Stimulated activated naive B cell treated with anti-CD40 and anti-IgM and Interleukin-4, amounts not matched to agents 10 μg/mL and 1 μg/mL and 100 μg/mL, for 72 hours (primary cell): ENCODE results near the gene HECTD4.
"Not testable (repeated sequence)": the region's sequence is repeated elsewhere in the genome, so short reads cannot be mapped to it uniquely, and the experiment has no call there.

Experiments used
- ATAC-seq, 2 donors: fragments of 150-1000 bp; cut with Tn5 transposase; replicated peaks; 2 replicates each; pipeline ENCODE4 v1.10.0; 2021; ENCODE audit warnings: moderate library complexity in 1 of 2
- DNase-seq: peaks from one replicate; pipeline ENCODE4 v3.0.0; 2021
- H3K27ac Mint-ChIP-seq: one replicate; pipeline ENCODE4 v1.8.0; 2022; ENCODE audit warnings: mild to moderate bottlenecking, mixed read lengths
- H3K27me3 Mint-ChIP-seq, 2 donors: one replicate each; pipeline ENCODE4 v1.8.0; 2022; ENCODE audit warnings: mixed read lengths in 2 of 2
- H3K36me3 Mint-ChIP-seq, 2 donors: one replicate each; pipeline ENCODE4 v1.8.0; 2022; ENCODE audit warnings: mixed read lengths in 2 of 2, mild to moderate bottlenecking in 1 of 2
- H3K4me1 Mint-ChIP-seq, 2 donors: one replicate each; pipeline ENCODE4 v1.8.0; 2022; ENCODE audit warnings: mixed read lengths in 2 of 2, mild to moderate bottlenecking in 1 of 2
- H3K4me3 Mint-ChIP-seq, 2 donors: one replicate each; pipeline ENCODE4 v1.8.0; 2022; ENCODE audit warnings: mild to moderate bottlenecking in 2 of 2, mixed read lengths in 2 of 2, moderate library complexity in 1 of 2
- H3K9me3 Mint-ChIP-seq, 2 donors: one replicate each; pipeline ENCODE4 v1.8.0; 2022; ENCODE audit warnings: mixed read lengths in 2 of 2, mild to moderate bottlenecking in 1 of 2

The HECTD4 gene

GRCh38 chr12:112413855-112414625, 31.8 kb upstream of the HECTD4 start:
- H3K36me3 Mint-ChIP-seq, result peaks cover 9 to 15% of the 10 kb centered on the region in 2 donors
- no peak overlapping the region for H3K4me3 Mint-ChIP-seq
- no peak for ATAC-seq
- H3K27ac Mint-ChIP-seq, result no peak overlapping the region
- DNase-seq, result no peak
- no peaks in the 10 kb centered on the region for H3K27me3 Mint-ChIP-seq
- peaks cover 0 to 2% of the 10 kb centered on the region in 2 donors for H3K9me3 Mint-ChIP-seq
- peaks cover 8 to 20% of the 10 kb centered on the region in 2 donors for H3K4me1 Mint-ChIP-seq

- DNase-seq (no peak), ATAC-seq (no peak)
- Mint-ChIP-seq H3K27me3 (no peaks in the 10 kb centered on the region), H3K27ac (peak overlapping the region; percentile 100), H3K4me3 (peak overlapping the region; percentile 98 to 100), H3K36me3 (peaks cover 28 to 41% of the 10 kb centered on the region in 2 donors), H3K4me1 (peaks cover 18 to 35% of the 10 kb centered on the region in 2 donors), H3K9me3 (peaks cover 0 to 2% of the 10 kb centered on the region in 2 donors)
Observed at GRCh38 chr12:112409906-112410244, 27.6 kb upstream of the HECTD4 start.

- peak; percentile 81 for DNase-seq
- H3K4me3 Mint-ChIP-seq, result peak within 1 kb of the TSS; percentile 98 to 100
- peak; percentile 92 for ATAC-seq
- H3K27me3 Mint-ChIP-seq, result no peaks in the 10 kb centered on the region
- peaks cover 28 to 46% of the 10 kb centered on the region in 2 donors for H3K36me3 Mint-ChIP-seq
- peaks cover 18 to 35% of the 10 kb centered on the region in 2 donors for H3K4me1 Mint-ChIP-seq
- peaks cover 0 to 2% of the 10 kb centered on the region in 2 donors for H3K9me3 Mint-ChIP-seq
- H3K27ac Mint-ChIP-seq, result peak within 1 kb of the TSS; percentile 100
Observed at GRCh38 chr12:112409064-112409905, 27.1 kb upstream of the HECTD4 start, which contains the start of gene RPL6. TSS of gene RPL6 (minus strand) at chr12:112409605. CDS start at chr12:112408656, 949 bp downstream.

- H3K36me3 Mint-ChIP-seq, result peaks cover 28 to 48% of the 10 kb centered on the region in 2 donors
- peak in 1 of 2 donors; percentile 28 for ATAC-seq
- H3K4me1 Mint-ChIP-seq, result peaks cover 18 to 35% of the 10 kb centered on the region in 2 donors
- DNase-seq, result no peak
- no peaks in the 10 kb centered on the region for H3K27me3 Mint-ChIP-seq
- H3K27ac Mint-ChIP-seq, result peak overlapping the region; percentile 100
- H3K9me3 Mint-ChIP-seq, result peaks cover 0 to 2% of the 10 kb centered on the region in 2 donors
- peak overlapping the region; percentile 98 to 100 for H3K4me3 Mint-ChIP-seq
Observed at GRCh38 chr12:112408621-112409020, 26.4 kb upstream of the HECTD4 start.

- not testable (repeated sequence) for H3K9me3 Mint-ChIP-seq, DNase-seq, H3K27me3 Mint-ChIP-seq, ATAC-seq
- Mint-ChIP-seq H3K27ac (peak overlapping the region; percentile 62), H3K36me3 (peaks cover 28 to 48% of the 10 kb centered on the region in 2 donors), H3K4me1 (peaks cover 18 to 35% of the 10 kb centered on the region in 2 donors), H3K4me3 (peak overlapping the region; percentile 98 to 100)
Observed at GRCh38 chr12:112407683-112408082, 25.5 kb upstream of the HECTD4 start.

- peaks cover 28 to 52% of the 10 kb centered on the region in 2 donors for H3K36me3 Mint-ChIP-seq
- peak overlapping the region; percentile 62 for H3K27ac Mint-ChIP-seq
- H3K4me3 Mint-ChIP-seq, result peak overlapping the region; percentile 98 to 100
- ATAC-seq, result no peak
- no peak for DNase-seq
- peaks cover 18 to 35% of the 10 kb centered on the region in 2 donors for H3K4me1 Mint-ChIP-seq
- peaks cover 0 to 2% of the 10 kb centered on the region in 2 donors for H3K9me3 Mint-ChIP-seq
- H3K27me3 Mint-ChIP-seq, result no peaks in the 10 kb centered on the region
Observed at GRCh38 chr12:112406519-112407488, 24.6 kb upstream of the HECTD4 start.

GRCh38 chr12:112401903-112402498, 19.8 kb upstream of the HECTD4 start:
- no peak for DNase-seq
- Mint-ChIP-seq H3K27ac (peak overlapping the region; percentile 49), H3K4me3 (no peak overlapping the region), H3K27me3 (no peaks in the 10 kb centered on the region), H3K9me3 (no peaks in the 10 kb centered on the region), H3K4me1 (peaks cover 5 to 7% of the 10 kb centered on the region in 2 donors), H3K36me3 (peaks cover 5 to 26% of the 10 kb centered on the region in 2 donors)
- peak in 1 of 2 donors; percentile 12 for ATAC-seq

GRCh38 chr12:112401054-112401453, 18.8 kb upstream of the HECTD4 start:
- H3K27ac Mint-ChIP-seq, result peak overlapping the region; percentile 62
- H3K9me3 Mint-ChIP-seq, result no peaks in the 10 kb centered on the region
- H3K4me3 Mint-ChIP-seq, result no peak overlapping the region
- H3K4me1 Mint-ChIP-seq, result peaks cover 2 to 5% of the 10 kb centered on the region in 2 donors
- H3K27me3 Mint-ChIP-seq, result no peaks in the 10 kb centered on the region
- ATAC-seq (no peak), DNase-seq (no peak)
- peaks cover 3 to 20% of the 10 kb centered on the region in 2 donors for H3K36me3 Mint-ChIP-seq

- H3K27me3 Mint-ChIP-seq, result no peaks in the 10 kb centered on the region
- ATAC-seq (no peak), DNase-seq (no peak)
- no peak overlapping the region for H3K4me3 Mint-ChIP-seq
- H3K4me1 Mint-ChIP-seq, result no peaks in the 10 kb centered on the region
- H3K9me3 Mint-ChIP-seq, result no peaks in the 10 kb centered on the region
- H3K36me3 Mint-ChIP-seq, result peaks cover 0 to 2% of the 10 kb centered on the region in 2 donors
- no peak overlapping the region for H3K27ac Mint-ChIP-seq
Observed at GRCh38 chr12:112393328-112393727, 11.1 kb upstream of the HECTD4 start.

- not testable (repeated sequence) for H3K27me3 Mint-ChIP-seq, H3K9me3 Mint-ChIP-seq, H3K4me3 Mint-ChIP-seq, ATAC-seq, DNase-seq, H3K27ac Mint-ChIP-seq, H3K36me3 Mint-ChIP-seq
- peaks cover 8 to 11% of the 10 kb centered on the region in 2 donors for H3K4me1 Mint-ChIP-seq
Observed at GRCh38 chr12:112389922-112390654, 7.9 kb upstream of the HECTD4 start.

- Mint-ChIP-seq H3K27me3 (no peaks in the 10 kb centered on the region), H3K36me3 (no peaks in the 10 kb centered on the region), H3K27ac (peak overlapping the region; percentile 34), H3K4me3 (no peak overlapping the region), H3K9me3 (no peaks in the 10 kb centered on the region), H3K4me1 (peaks cover 8 to 11% of the 10 kb centered on the region in 2 donors)
- no peak for DNase-seq
- ATAC-seq, result no peak
Observed at GRCh38 chr12:112389228-112389627, 7.0 kb upstream of the HECTD4 start.

- Mint-ChIP-seq H3K4me3 (no peak overlapping the region), H3K36me3 (no peaks in the 10 kb centered on the region), H3K4me1 (peaks cover 8 to 11% of the 10 kb centered on the region in 2 donors), H3K27ac (no peak overlapping the region), H3K27me3 (no peaks in the 10 kb centered on the region), H3K9me3 (no peaks in the 10 kb centered on the region)
- ATAC-seq (no peak), DNase-seq (no peak)
Observed at GRCh38 chr12:112386726-112387125, 4.5 kb upstream of the HECTD4 start.

- Mint-ChIP-seq H3K27me3 (no peaks in the 10 kb centered on the region), H3K4me3 (peak overlapping the region; percentile 86 to 98), H3K27ac (peak overlapping the region; percentile 94), H3K36me3 (peaks cover 0 to 5% of the 10 kb centered on the region in 2 donors), H3K4me1 (peaks cover 24 to 28% of the 10 kb centered on the region in 2 donors), H3K9me3 (no peaks in the 10 kb centered on the region)
- no peak for DNase-seq
- ATAC-seq, result no peak
Observed at GRCh38 chr12:112382866-112383265, 635 bp upstream of the HECTD4 start.
